ENCODE measurements around the gene GALNS. TPM values are rescaled to one million over a fixed set of nuclear protein-coding genes. Genes with fewer than 3 reads are reported as not detected.

GALNS gene
- total and polyA plus RNA-seq, 2 of the 13 experiments (the other 11 are each of a cell fraction or from before 2014, with no cell fraction given): 9.2 to 9.8 TPM

DNA sequence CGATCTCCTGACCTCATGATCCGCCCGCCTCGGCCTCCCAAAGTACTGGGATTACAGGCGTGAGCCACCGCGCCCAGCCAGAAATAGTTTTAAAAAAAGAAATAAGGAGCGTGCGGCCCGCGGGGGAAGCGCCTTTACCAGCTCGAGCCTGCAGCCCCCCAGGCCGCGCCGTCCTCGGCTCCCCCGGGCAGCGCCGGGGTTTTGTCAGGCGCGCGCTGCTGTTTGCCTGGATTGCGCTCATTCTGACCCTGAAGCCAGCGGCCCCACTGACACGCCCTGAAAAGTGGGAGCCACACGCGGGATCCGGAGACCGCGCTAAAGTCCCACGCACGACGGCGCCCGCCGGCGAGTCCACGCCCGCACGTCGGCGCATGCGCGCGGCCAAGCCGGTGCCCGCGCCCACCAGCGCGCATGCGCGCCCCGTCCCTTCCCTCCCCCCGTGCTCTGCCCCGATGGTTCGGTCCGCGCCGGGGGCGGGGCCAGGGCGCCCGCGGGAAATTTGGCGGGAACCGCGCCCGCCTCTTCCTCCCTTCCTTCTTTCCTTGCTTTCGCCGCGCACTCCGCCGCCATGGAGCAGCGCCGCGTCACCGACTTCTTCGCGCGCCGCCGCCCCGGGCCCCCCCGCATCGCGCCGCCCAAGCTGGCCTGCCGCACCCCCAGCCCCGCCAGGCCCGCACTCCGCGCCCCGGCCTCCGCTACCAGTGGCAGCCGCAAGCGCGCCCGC is 53.3 kb downstream of the GALNS start, which contains the start of gene CDT1 (continued):
- TF ChIP-seq MIER3 (CRISPR knock-in tag; IDR thresholded peaks at IDR 0.05; ENCODE audit: borderline replicate concordance): no peak
- TF ChIP-seq PRDM4 (CRISPR knock-in tag; IDR thresholded peaks at IDR 0.05; ENCODE audit: borderline replicate concordance): 0 out of 2 replicates have a peak, but pooled peaks have one; percentile 34
- no peak for TF ChIP-seq ATF4 (CRISPR knock-in tag; IDR thresholded peaks at IDR 0.05)
- TF ChIP-seq ZNF292 (CRISPR knock-in tag; IDR thresholded peaks at IDR 0.05; ENCODE audit: borderline replicate concordance, low read depth): no peak
- peak; percentile 88 for TF ChIP-seq TEF (CRISPR knock-in tag; IDR thresholded peaks at IDR 0.05)
- TF ChIP-seq, protein P1, sequence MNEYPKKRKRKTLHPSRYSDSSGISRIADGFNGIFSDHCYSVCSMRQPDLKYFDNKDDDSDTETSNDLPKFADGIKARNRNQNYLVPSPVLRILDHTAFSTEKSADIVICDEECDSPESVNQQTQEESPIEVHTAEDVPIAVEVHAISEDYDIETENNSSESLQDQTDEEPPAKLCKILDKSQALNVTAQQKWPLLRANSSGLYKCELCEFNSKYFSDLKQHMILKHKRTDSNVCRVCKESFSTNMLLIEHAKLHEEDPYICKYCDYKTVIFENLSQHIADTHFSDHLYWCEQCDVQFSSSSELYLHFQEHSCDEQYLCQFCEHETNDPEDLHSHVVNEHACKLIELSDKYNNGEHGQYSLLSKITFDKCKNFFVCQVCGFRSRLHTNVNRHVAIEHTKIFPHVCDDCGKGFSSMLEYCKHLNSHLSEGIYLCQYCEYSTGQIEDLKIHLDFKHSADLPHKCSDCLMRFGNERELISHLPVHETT (CRISPR knock-in tag; conservative IDR thresholded peaks at IDR 0.05): peak; percentile 46
- TF ChIP-seq PLRG1 (conservative IDR thresholded peaks at IDR 0.05): no peak
- 0 out of 2 replicates have a peak, but pooled peaks have one; percentile 16 for TF ChIP-seq ZBTB7A (CRISPR knock-in tag; IDR thresholded peaks at IDR 0.05)
- TF ChIP-seq CTCF (CRISPR knock-in tag; IDR thresholded peaks at IDR 0.05): 0 out of 2 replicates have a peak, but pooled peaks have one; percentile 9
- no peak for TF ChIP-seq SP2 (CRISPR knock-in tag; IDR thresholded peaks at IDR 0.05)
- no peak for TF ChIP-seq CCAR2 (optimal IDR thresholded peaks at IDR 0.05; ENCODE audit: low read depth, low read length)
- TF ChIP-seq ZNF530 (CRISPR knock-in tag; IDR thresholded peaks at IDR 0.05; ENCODE audit: low read depth): no peak
- no peak for TF ChIP-seq FOXJ3 (CRISPR knock-in tag; IDR thresholded peaks at IDR 0.05; ENCODE audit: borderline replicate concordance)
- peak; percentile 49 for TF ChIP-seq KAT8 (CRISPR knock-in tag; IDR thresholded peaks at IDR 0.05)
- TF ChIP-seq, protein P2, sequence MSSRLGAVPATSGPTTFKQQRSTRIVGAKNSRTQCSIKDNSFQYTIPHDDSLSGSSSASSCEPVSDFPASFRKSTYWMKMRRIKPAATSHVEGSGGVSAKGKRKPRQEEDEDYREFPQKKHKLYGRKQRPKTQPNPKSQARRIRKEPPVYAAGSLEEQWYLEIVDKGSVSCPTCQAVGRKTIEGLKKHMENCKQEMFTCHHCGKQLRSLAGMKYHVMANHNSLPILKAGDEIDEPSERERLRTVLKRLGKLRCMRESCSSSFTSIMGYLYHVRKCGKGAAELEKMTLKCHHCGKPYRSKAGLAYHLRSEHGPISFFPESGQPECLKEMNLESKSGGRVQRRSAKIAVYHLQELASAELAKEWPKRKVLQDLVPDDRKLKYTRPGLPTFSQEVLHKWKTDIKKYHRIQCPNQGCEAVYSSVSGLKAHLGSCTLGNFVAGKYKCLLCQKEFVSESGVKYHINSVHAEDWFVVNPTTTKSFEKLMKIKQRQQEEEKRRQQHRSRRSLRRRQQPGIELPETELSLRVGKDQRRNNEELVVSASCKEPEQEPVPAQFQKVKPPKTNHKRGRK (CRISPR knock-in tag; IDR thresholded peaks at IDR 0.05): no peak
- peak; percentile 90 for TF ChIP-seq PHF8 (CRISPR knock-in tag; IDR thresholded peaks at IDR 0.05)
- TF ChIP-seq MXD1 (CRISPR knock-in tag; IDR thresholded peaks at IDR 0.05): peak; percentile 47; the same call in 1 of the 2 replicates
